Adrenal gland (tissue), 5 donors: ENCODE measurements around the gene NDUFS6.

Experiments
- CTCF ChIP-seq, 6 experiments: fragments of 450-650 bp in 4 of 6; fragments of 200-600 bp in 2 of 6; sonication (generic) in 1 of 6; IDR thresholded peaks; 1 replicate in 5 of 6; 2 replicates in 1 of 6; pipeline versions ENCODE4 v1.5.1 to v1.8.0; 2016 to 2021; ENCODE audit warnings: antibody characterized with exemption in 6 of 6, mild to moderate bottlenecking in 2 of 6, moderate library complexity in 1 of 6
- POLR2A ChIP-seq, 2 donors: fragments of 450-650 bp; IDR thresholded peaks; one replicate each; pipeline ENCODE4 v1.6.1; 2017; ENCODE audit warnings: antibody characterized with exemption in 2 of 2, mild to moderate bottlenecking in 2 of 2, moderate library complexity in 1 of 2
- donor health status: DM: no; HTN: no; CAD: no.

GRCh38 chr5:1831257-1831656, 30.1 kb downstream of the NDUFS6 start:
- TF ChIP-seq CTCF (IDR thresholded peaks at IDR 0.05), result no peak
- TF ChIP-seq POLR2A (IDR thresholded peaks at IDR 0.05), result no peak
